Immature natural killer cell (primary cell): Measurements from ENCODE around the gene GABBR2. TPM values are rescaled to one million over a fixed set of nuclear protein-coding genes. Genes with fewer than 3 reads are reported as not detected.

Experiments
- DNase-seq, 3 donors: peaks; one replicate each; pipeline ENCODE4 v3.0.0; 2022; ENCODE audit warnings: mixed read lengths in 1 of 3
- H3K27ac Mint-ChIP-seq, 6 donors: one replicate each; pipeline ENCODE4 v1.8.0; 2020; ENCODE audit warnings: mixed read lengths in 6 of 6, mild to moderate bottlenecking in 5 of 6, inconsistent platforms in 4 of 6, moderate library complexity in 3 of 6
- H3K27me3 Mint-ChIP-seq, 3 donors: one replicate each; pipeline ENCODE4 v1.8.0; 2020 to 2021; ENCODE audit warnings: low read depth in 3 of 3, mild to moderate bottlenecking in 3 of 3, mixed read lengths in 3 of 3, moderate library complexity in 3 of 3, inconsistent platforms in 1 of 3
- H3K36me3 Mint-ChIP-seq, 3 donors: one replicate each; pipeline ENCODE4 v1.8.0; 2020; ENCODE audit warnings: mixed read lengths in 3 of 3, inconsistent platforms in 2 of 3, mild to moderate bottlenecking in 2 of 3
- H3K4me1 Mint-ChIP-seq, 2 donors: one replicate each; pipeline ENCODE4 v1.8.0; 2020; ENCODE audit warnings: inconsistent platforms in 2 of 2, mild to moderate bottlenecking in 2 of 2, mixed read lengths in 2 of 2, moderate library complexity in 1 of 2
- H3K4me3 Mint-ChIP-seq, 5 donors: one replicate each; pipeline ENCODE4 v1.8.0; 2020; ENCODE audit warnings: mild to moderate bottlenecking in 5 of 5, mixed read lengths in 5 of 5, inconsistent platforms in 3 of 5, moderate library complexity in 3 of 5
- H3K9me3 Mint-ChIP-seq, 6 donors: one replicate each; pipeline ENCODE4 v1.8.0; 2020; ENCODE audit warnings: mild to moderate bottlenecking in 6 of 6, mixed read lengths in 6 of 6, inconsistent platforms in 4 of 6, moderate library complexity in 3 of 6
- polyA plus RNA-seq, 3 donors: library from polyadenylated mRNA; unstranded; fragments of 300-500 nt; fragmentation: Illumina TruSeq; gene quantifications; one replicate each; pipeline ENCODE4 v1.2.3, GENCODE V29; 2021

Gene GABBR2
- polyA plus RNA-seq, 3 donors from 2014 or later = not detected

- no peak for DNase-seq
- H3K36me3 Mint-ChIP-seq = no peaks in the 10 kb centered on the region
- no peaks in the 10 kb centered on the region for H3K4me1 Mint-ChIP-seq
- peaks cover 0 to 3% (median 0%) of the 10 kb centered on the region in 3 donors for H3K27me3 Mint-ChIP-seq
- no peak overlapping the region for H3K4me3 Mint-ChIP-seq
- no peaks in the 10 kb centered on the region for H3K9me3 Mint-ChIP-seq
- no peak overlapping the region for H3K27ac Mint-ChIP-seq
Observed at GRCh38 chr9:98568234-98568908, 140.4 kb downstream of the GABBR2 start.

- no peak overlapping the region for H3K27ac Mint-ChIP-seq
- H3K9me3 Mint-ChIP-seq = no peaks in the 10 kb centered on the region
- H3K36me3 Mint-ChIP-seq = no peaks in the 10 kb centered on the region
- peaks cover 0 to 3% (median 0%) of the 10 kb centered on the region in 3 donors for H3K27me3 Mint-ChIP-seq
- H3K4me3 Mint-ChIP-seq = no peak overlapping the region
- no peaks in the 10 kb centered on the region for H3K4me1 Mint-ChIP-seq
- no peak for DNase-seq
Observed at GRCh38 chr9:98567540-98568233, 141.0 kb downstream of the GABBR2 start.

GRCh38 chr9:98565152-98566135, 143.3 kb downstream of the GABBR2 start:
- H3K4me1 Mint-ChIP-seq = no peaks in the 10 kb centered on the region
- no peak overlapping the region for H3K27ac Mint-ChIP-seq
- no peaks in the 10 kb centered on the region for H3K36me3 Mint-ChIP-seq
- DNase-seq = no peak
- H3K27me3 Mint-ChIP-seq = peaks cover 0 to 2% (median 0%) of the 10 kb centered on the region in 3 donors
- no peaks in the 10 kb centered on the region for H3K9me3 Mint-ChIP-seq
- H3K4me3 Mint-ChIP-seq = no peak overlapping the region

GRCh38 chr9:98564714-98565113, 144.0 kb downstream of the GABBR2 start:
- no peaks in the 10 kb centered on the region for H3K9me3 Mint-ChIP-seq
- peaks cover 0 to 2% (median 0%) of the 10 kb centered on the region in 3 donors for H3K27me3 Mint-ChIP-seq
- no peak for DNase-seq
- no peaks in the 10 kb centered on the region for H3K4me1 Mint-ChIP-seq
- no peak overlapping the region for H3K27ac Mint-ChIP-seq
- no peak overlapping the region for H3K4me3 Mint-ChIP-seq
- no peaks in the 10 kb centered on the region for H3K36me3 Mint-ChIP-seq

GRCh38 chr9:98563988-98564387, 144.7 kb downstream of the GABBR2 start:
- H3K9me3 Mint-ChIP-seq = no peaks in the 10 kb centered on the region
- no peak overlapping the region for H3K27ac Mint-ChIP-seq
- no peaks in the 10 kb centered on the region for H3K36me3 Mint-ChIP-seq
- no peak for DNase-seq
- no peaks in the 10 kb centered on the region for H3K4me1 Mint-ChIP-seq
- H3K4me3 Mint-ChIP-seq = no peak overlapping the region
- peaks cover 0 to 2% (median 2%) of the 10 kb centered on the region in 3 donors for H3K27me3 Mint-ChIP-seq

- Mint-ChIP-seq H3K4me3 (no peak overlapping the region), H3K4me1 (no peaks in the 10 kb centered on the region), H3K36me3 (no peaks in the 10 kb centered on the region), H3K27ac (no peak overlapping the region), H3K27me3 (peaks cover 0 to 2% (median 2%) of the 10 kb centered on the region in 3 donors), H3K9me3 (no peaks in the 10 kb centered on the region)
- no peak for DNase-seq
Observed at GRCh38 chr9:98563212-98563907, 145.4 kb downstream of the GABBR2 start.

GRCh38 chr9:98559561-98559960, 149.2 kb downstream of the GABBR2 start:
- peaks cover 0 to 2% (median 0%) of the 10 kb centered on the region in 3 donors for H3K27me3 Mint-ChIP-seq
- H3K9me3 Mint-ChIP-seq = no peaks in the 10 kb centered on the region
- DNase-seq = no peak
- H3K36me3 Mint-ChIP-seq = no peaks in the 10 kb centered on the region
- no peaks in the 10 kb centered on the region for H3K4me1 Mint-ChIP-seq
- H3K4me3 Mint-ChIP-seq = no peak overlapping the region
- H3K27ac Mint-ChIP-seq = no peak overlapping the region

- no peak overlapping the region for H3K27ac Mint-ChIP-seq
- no peaks in the 10 kb centered on the region for H3K9me3 Mint-ChIP-seq
- H3K4me1 Mint-ChIP-seq = no peaks in the 10 kb centered on the region
- peaks cover 0 to 4% (median 2%) of the 10 kb centered on the region in 3 donors for H3K27me3 Mint-ChIP-seq
- DNase-seq = no peak
- no peaks in the 10 kb centered on the region for H3K36me3 Mint-ChIP-seq
- H3K4me3 Mint-ChIP-seq = no peak overlapping the region
Observed at GRCh38 chr9:98558575-98558974, 150.2 kb downstream of the GABBR2 start.

GRCh38 chr9:98556511-98556910, 152.2 kb downstream of the GABBR2 start:
- no peak for DNase-seq
- Mint-ChIP-seq H3K9me3 (no peaks in the 10 kb centered on the region), H3K27ac (no peak overlapping the region), H3K27me3 (peaks cover 0 to 5% (median 4%) of the 10 kb centered on the region in 3 donors), H3K36me3 (no peaks in the 10 kb centered on the region), H3K4me1 (no peaks in the 10 kb centered on the region), H3K4me3 (no peak overlapping the region)

- Mint-ChIP-seq H3K36me3 (no peaks in the 10 kb centered on the region), H3K27ac (no peak overlapping the region), H3K4me1 (no peaks in the 10 kb centered on the region), H3K4me3 (no peak overlapping the region), H3K27me3 (peaks cover 0 to 5% (median 4%) of the 10 kb centered on the region in 3 donors), H3K9me3 (no peaks in the 10 kb centered on the region)
- DNase-seq = no peak
Observed at GRCh38 chr9:98555651-98556465, 152.9 kb downstream of the GABBR2 start.

GRCh38 chr9:98554752-98555151, 154.0 kb downstream of the GABBR2 start:
- H3K36me3 Mint-ChIP-seq = no peaks in the 10 kb centered on the region
- DNase-seq = no peak
- H3K4me3 Mint-ChIP-seq = no peak overlapping the region
- H3K27me3 Mint-ChIP-seq = peaks cover 0 to 5% (median 4%) of the 10 kb centered on the region in 3 donors
- H3K9me3 Mint-ChIP-seq = no peaks in the 10 kb centered on the region
- H3K4me1 Mint-ChIP-seq = no peaks in the 10 kb centered on the region
- H3K27ac Mint-ChIP-seq = no peak overlapping the region

- no peak overlapping the region for H3K4me3 Mint-ChIP-seq
- no peak overlapping the region for H3K27ac Mint-ChIP-seq
- DNase-seq = no peak
- no peaks in the 10 kb centered on the region for H3K36me3 Mint-ChIP-seq
- no peaks in the 10 kb centered on the region for H3K9me3 Mint-ChIP-seq
- no peaks in the 10 kb centered on the region for H3K4me1 Mint-ChIP-seq
- peaks cover 0 to 4% (median 3%) of the 10 kb centered on the region in 3 donors for H3K27me3 Mint-ChIP-seq
Observed at GRCh38 chr9:98552331-98552730, 156.4 kb downstream of the GABBR2 start.
